Dermis microvascular lymphatic vessel endothelial cell (primary cell): ENCODE measurements around the gene DCAF17. TPM values are rescaled to one million over a fixed set of nuclear protein-coding genes. Genes with fewer than 3 reads are reported as not detected.

ENCODE experiments used
- total RNA-seq: library from RNA; depleted of rRNA; stranded (reverse); fragments of >200 nt; gene quantifications from 2 replicates; pipeline ENCODE4 v1.2.1, GENCODE V29; 2014

Gene DCAF17
- total RNA-seq, 1 donor from 2014 or later: 12.1 TPM

Other genes with a start within 250 kb of the DCAF17 start
- 9.9 and 10.5 TPM in 2 replicates for gene METTL8, start 236 bp upstream of the DCAF17 start, total RNA-seq
- 9.6 and 22.8 TPM in 2 replicates for gene CYBRD1, start 88.2 kb downstream of the DCAF17 start, total RNA-seq